ENCODE data around the gene NDUFV2.

NDUFV2 gene

DNA sequence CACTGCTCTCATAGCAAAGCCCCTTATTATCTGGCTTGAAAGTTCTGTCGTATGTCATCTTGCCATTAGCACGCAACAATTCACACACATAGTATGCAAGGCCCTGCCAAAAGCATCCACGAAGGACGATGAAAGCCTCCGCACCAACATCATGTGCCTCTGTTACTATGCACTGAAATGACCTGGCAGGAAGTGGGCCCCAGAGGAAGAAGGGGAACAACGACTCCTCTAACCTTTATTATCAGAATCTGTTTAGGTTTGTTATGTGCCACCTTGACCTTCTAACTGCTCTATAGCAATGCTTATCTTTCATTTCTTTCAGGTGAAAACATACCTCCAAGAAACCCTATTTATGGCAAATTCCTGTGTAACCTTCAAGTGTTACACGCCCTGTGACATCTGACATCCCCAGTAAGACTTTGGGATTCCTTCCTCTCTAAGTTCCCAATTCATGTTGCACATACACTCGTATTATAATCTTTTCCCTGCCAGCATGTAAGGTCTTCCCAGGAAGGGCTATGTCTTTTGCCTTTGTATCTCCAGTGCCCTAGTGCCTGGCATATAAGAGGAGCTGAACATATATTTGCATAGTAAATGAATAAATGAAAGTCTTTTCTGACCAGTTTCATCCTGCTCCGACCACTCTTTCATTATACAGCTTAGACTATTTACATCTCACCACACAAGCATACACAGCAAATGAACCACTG lies 7.0 kb upstream of the NDUFV2 start:
- no peak overlapping the region for H2BK5ac ChIP-seq (ENCODE audit: low read length)
- H2BK120ac ChIP-seq (ENCODE audit: low read depth, low read length) = no peak overlapping the region
- no peak overlapping the region for H3K23ac ChIP-seq (ENCODE audit: low read length)
- H4K8ac ChIP-seq (ENCODE audit: low read depth, low read length) = no peak overlapping the region
- H3K27ac ChIP-seq (ENCODE audit: low read depth, low read length) = no peak overlapping the region
- no peak overlapping the region for H3K18ac ChIP-seq (ENCODE audit: low read length)
- no peak overlapping the region for H4K5ac ChIP-seq (ENCODE audit: low read length)
- H3K36me3 ChIP-seq (ENCODE audit: control insufficient read depth, insufficient read depth, low read length) = no peaks in the 10 kb centered on the region
- no peak overlapping the region for H2BK15ac ChIP-seq (replicated peaks; ENCODE audit: low read depth)
- H3K79me1 ChIP-seq (ENCODE audit: low read length) = no peaks in the 10 kb centered on the region
- H3K79me2 ChIP-seq (ENCODE audit: control insufficient read depth, insufficient read depth, low read length) = no peaks in the 10 kb centered on the region
- no peak overlapping the region for H3K9ac ChIP-seq (ENCODE audit: low read length)
- no peak for DNase-seq
- no peaks in the 10 kb centered on the region for H3K27me3 ChIP-seq (ENCODE audit: insufficient read depth, low read length, poor library complexity)
- no peak overlapping the region for H2AK5ac ChIP-seq (ENCODE audit: low read length)
- H3K4ac ChIP-seq (ENCODE audit: low read depth, low read length) = no peak overlapping the region
- no CpG with 5 or more reads among the region's 9 CpGs for WGBS (ENCODE audit: extremely low coverage, insufficient coverage, low lambda C conversion rate)
- no peak overlapping the region for H3K4me2 ChIP-seq (ENCODE audit: low read length)
- no peak overlapping the region for H3K4me3 ChIP-seq (ENCODE audit: low read length)
- no peaks in the 10 kb centered on the region for H3K4me1 ChIP-seq (ENCODE audit: control insufficient read depth, low read depth, low read length)
- H3K56ac ChIP-seq (ENCODE audit: low read length) = no peak overlapping the region

DNA sequence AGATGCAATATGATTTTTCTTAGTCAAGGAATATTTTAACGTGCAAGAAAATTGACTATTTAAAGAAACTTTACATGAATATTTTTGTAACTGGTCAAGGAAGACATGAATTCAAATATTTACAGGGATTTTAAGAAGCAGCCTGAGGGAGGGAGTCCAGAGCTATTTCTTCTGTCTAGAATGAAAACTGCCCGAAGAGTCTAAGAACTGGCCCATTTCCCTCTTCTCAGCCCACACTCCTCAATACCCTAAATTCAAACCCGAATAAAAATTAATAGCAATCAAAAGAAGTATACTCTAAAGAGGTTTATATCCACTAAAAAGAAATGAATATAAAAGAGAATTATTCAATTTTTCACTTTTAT lies 6.5 kb upstream of the NDUFV2 start:
- Histone ChIP-seq H3K18ac (ENCODE audit: low read length) (no peak overlapping the region), H3K79me1 (ENCODE audit: low read length) (no peaks in the 10 kb centered on the region), H4K5ac (ENCODE audit: low read length) (no peak overlapping the region), H2BK5ac (ENCODE audit: low read length) (no peak overlapping the region), H2AK5ac (ENCODE audit: low read length) (no peak overlapping the region), H2BK15ac (replicated peaks; ENCODE audit: low read depth) (no peak overlapping the region), H3K4ac (ENCODE audit: low read depth, low read length) (no peak overlapping the region), H3K23ac (ENCODE audit: low read length) (no peak overlapping the region), H4K8ac (ENCODE audit: low read depth, low read length) (no peak overlapping the region), H3K27me3 (ENCODE audit: insufficient read depth, low read length, poor library complexity) (no peaks in the 10 kb centered on the region), H3K4me1 (ENCODE audit: control insufficient read depth, low read depth, low read length) (no peaks in the 10 kb centered on the region), H3K36me3 (ENCODE audit: control insufficient read depth, insufficient read depth, low read length) (no peaks in the 10 kb centered on the region), H3K56ac (ENCODE audit: low read length) (no peak overlapping the region), H3K79me2 (ENCODE audit: control insufficient read depth, insufficient read depth, low read length) (no peaks in the 10 kb centered on the region), H3K4me3 (ENCODE audit: low read length) (no peak overlapping the region), H3K27ac (ENCODE audit: low read depth, low read length) (no peak overlapping the region), H3K4me2 (ENCODE audit: low read length) (no peak overlapping the region), H3K9ac (ENCODE audit: low read length) (no peak overlapping the region), H2BK120ac (ENCODE audit: low read depth, low read length) (no peak overlapping the region)
- 100% methylated on average over 1 of the region's 3 CpGs for whole genome bisulfite sequencing (ENCODE audit: extremely low coverage, insufficient coverage, low lambda C conversion rate)
- no peak for DNase-seq

DNA sequence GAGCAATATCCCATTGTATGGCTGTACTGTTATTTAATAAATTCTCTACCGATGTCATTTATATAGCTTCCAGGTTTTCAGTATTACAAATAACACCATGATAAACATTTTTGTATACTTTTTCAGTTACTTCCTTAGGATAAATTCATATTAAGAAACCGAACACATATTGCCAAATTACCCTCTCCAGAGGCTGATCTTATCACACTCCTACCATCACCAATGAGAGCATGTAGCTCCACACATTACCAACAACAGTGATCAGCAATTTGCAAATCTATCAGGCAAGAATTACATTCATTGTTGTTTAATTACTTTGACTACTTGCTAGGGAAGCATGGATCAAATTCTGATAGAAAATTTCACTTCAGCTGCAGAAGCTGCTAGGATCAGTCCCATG lies 5.8 kb upstream of the NDUFV2 start:
- H3K4me3 ChIP-seq (ENCODE audit: low read length) = no peak overlapping the region
- WGBS (ENCODE audit: extremely low coverage, insufficient coverage, low lambda C conversion rate) = no CpG with 5 or more reads among the region's 2 CpGs
- no peak overlapping the region for H3K56ac ChIP-seq (ENCODE audit: low read length)
- no peaks in the 10 kb centered on the region for H3K79me2 ChIP-seq (ENCODE audit: control insufficient read depth, insufficient read depth, low read length)
- no peaks in the 10 kb centered on the region for H3K4me1 ChIP-seq (ENCODE audit: control insufficient read depth, low read depth, low read length)
- H4K8ac ChIP-seq (ENCODE audit: low read depth, low read length) = no peak overlapping the region
- H3K23ac ChIP-seq (ENCODE audit: low read length) = no peak overlapping the region
- no peaks in the 10 kb centered on the region for H3K27me3 ChIP-seq (ENCODE audit: insufficient read depth, low read length, poor library complexity)
- H2BK120ac ChIP-seq (ENCODE audit: low read depth, low read length) = no peak overlapping the region
- H3K79me1 ChIP-seq (ENCODE audit: low read length) = no peaks in the 10 kb centered on the region
- no peak overlapping the region for H3K4ac ChIP-seq (ENCODE audit: low read depth, low read length)
- no peak overlapping the region for H3K9ac ChIP-seq (ENCODE audit: low read length)
- no peak overlapping the region for H2BK5ac ChIP-seq (ENCODE audit: low read length)
- no peak overlapping the region for H3K4me2 ChIP-seq (ENCODE audit: low read length)
- no peak overlapping the region for H2BK15ac ChIP-seq (replicated peaks; ENCODE audit: low read depth)
- H3K27ac ChIP-seq (ENCODE audit: low read depth, low read length) = no peak overlapping the region
- H2AK5ac ChIP-seq (ENCODE audit: low read length) = no peak overlapping the region
- DNase-seq = no peak
- no peak overlapping the region for H3K18ac ChIP-seq (ENCODE audit: low read length)
- no peaks in the 10 kb centered on the region for H3K36me3 ChIP-seq (ENCODE audit: control insufficient read depth, insufficient read depth, low read length)
- no peak overlapping the region for H4K5ac ChIP-seq (ENCODE audit: low read length)

DNA sequence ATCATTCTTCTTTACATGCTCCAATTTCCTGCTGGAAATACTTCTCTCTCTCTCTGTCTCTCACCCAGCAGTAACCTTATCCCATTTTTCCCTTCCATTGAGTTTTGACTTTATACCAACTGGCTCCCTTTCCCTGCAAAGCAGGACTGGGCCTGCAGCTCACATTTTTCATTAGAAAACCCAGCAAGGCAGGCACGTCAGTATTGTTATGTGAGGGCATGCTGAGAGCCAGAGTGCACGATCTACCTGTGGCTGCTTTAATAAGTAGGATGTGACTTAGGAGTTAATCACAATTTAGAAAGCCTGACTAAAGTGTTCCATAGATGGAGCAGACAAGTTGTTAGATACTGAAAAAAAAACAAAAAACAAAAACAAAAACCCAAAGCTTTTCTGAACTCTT lies 5.2 kb upstream of the NDUFV2 start:
- no peaks in the 10 kb centered on the region for H3K36me3 ChIP-seq (ENCODE audit: control insufficient read depth, insufficient read depth, low read length)
- no peaks in the 10 kb centered on the region for H3K27me3 ChIP-seq (ENCODE audit: insufficient read depth, low read length, poor library complexity)
- H3K4ac ChIP-seq (ENCODE audit: low read depth, low read length) = no peak overlapping the region
- no peak for DNase-seq
- H3K9ac ChIP-seq (ENCODE audit: low read length) = no peak overlapping the region
- no peaks in the 10 kb centered on the region for H3K79me1 ChIP-seq (ENCODE audit: low read length)
- no peak overlapping the region for H3K56ac ChIP-seq (ENCODE audit: low read length)
- no peaks in the 10 kb centered on the region for H3K79me2 ChIP-seq (ENCODE audit: control insufficient read depth, insufficient read depth, low read length)
- no peak overlapping the region for H3K23ac ChIP-seq (ENCODE audit: low read length)
- H4K8ac ChIP-seq (ENCODE audit: low read depth, low read length) = no peak overlapping the region
- H3K4me3 ChIP-seq (ENCODE audit: low read length) = no peak overlapping the region
- WGBS (ENCODE audit: extremely low coverage, insufficient coverage, low lambda C conversion rate) = no CpG with 5 or more reads among the region's 2 CpGs
- H3K4me2 ChIP-seq (ENCODE audit: low read length) = no peak overlapping the region
- no peak overlapping the region for H3K27ac ChIP-seq (ENCODE audit: low read depth, low read length)
- no peaks in the 10 kb centered on the region for H3K4me1 ChIP-seq (ENCODE audit: control insufficient read depth, low read depth, low read length)
- H2BK15ac ChIP-seq (replicated peaks; ENCODE audit: low read depth) = no peak overlapping the region
- no peak overlapping the region for H4K5ac ChIP-seq (ENCODE audit: low read length)
- no peak overlapping the region for H3K18ac ChIP-seq (ENCODE audit: low read length)
- no peak overlapping the region for H2AK5ac ChIP-seq (ENCODE audit: low read length)
- H2BK120ac ChIP-seq (ENCODE audit: low read depth, low read length) = no peak overlapping the region
- no peak overlapping the region for H2BK5ac ChIP-seq (ENCODE audit: low read length)

DNA sequence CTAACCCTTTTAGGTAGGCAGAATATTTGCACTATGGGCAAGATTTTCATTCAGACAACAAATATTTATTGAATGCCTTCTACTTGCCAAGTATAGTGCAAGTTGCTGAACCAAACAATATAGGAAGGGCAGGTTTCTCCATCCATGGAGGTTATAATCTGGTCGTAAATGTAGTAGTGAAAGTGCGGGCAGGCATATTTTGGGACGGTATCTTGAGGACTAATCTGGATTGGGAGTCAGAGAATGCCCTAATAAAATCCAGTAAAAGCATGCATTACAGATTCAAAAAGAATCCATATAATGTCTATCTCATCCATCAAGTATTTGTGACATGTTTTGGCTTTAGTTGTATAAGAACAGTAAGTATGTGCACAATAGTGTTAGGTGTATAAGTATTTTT lies 1.7 kb upstream of the NDUFV2 start:
- H2AK5ac ChIP-seq (ENCODE audit: low read length) = no peak overlapping the region
- H3K27ac ChIP-seq (ENCODE audit: low read depth, low read length) = no peak overlapping the region
- no peak overlapping the region for H3K4me3 ChIP-seq (ENCODE audit: low read length)
- H3K18ac ChIP-seq (ENCODE audit: low read length) = no peak overlapping the region
- peaks cover under 1% of the 10 kb centered on the region for H3K4me1 ChIP-seq (ENCODE audit: control insufficient read depth, low read depth, low read length)
- H3K79me1 ChIP-seq (ENCODE audit: low read length) = no peaks in the 10 kb centered on the region
- H3K36me3 ChIP-seq (ENCODE audit: control insufficient read depth, insufficient read depth, low read length) = no peaks in the 10 kb centered on the region
- no peak overlapping the region for H2BK5ac ChIP-seq (ENCODE audit: low read length)
- no peak overlapping the region for H3K4ac ChIP-seq (ENCODE audit: low read depth, low read length)
- no peak overlapping the region for H2BK15ac ChIP-seq (replicated peaks; ENCODE audit: low read depth)
- H3K4me2 ChIP-seq (ENCODE audit: low read length) = no peak overlapping the region
- DNase-seq = no peak
- H4K8ac ChIP-seq (ENCODE audit: low read depth, low read length) = no peak overlapping the region
- no peaks in the 10 kb centered on the region for H3K27me3 ChIP-seq (ENCODE audit: insufficient read depth, low read length, poor library complexity)
- no peak overlapping the region for H3K56ac ChIP-seq (ENCODE audit: low read length)
- H4K5ac ChIP-seq (ENCODE audit: low read length) = no peak overlapping the region
- WGBS (ENCODE audit: extremely low coverage, insufficient coverage, low lambda C conversion rate) = no CpG with 5 or more reads among the region's 3 CpGs
- H2BK120ac ChIP-seq (ENCODE audit: low read depth, low read length) = no peak overlapping the region
- H3K9ac ChIP-seq (ENCODE audit: low read length) = no peak overlapping the region
- H3K23ac ChIP-seq (ENCODE audit: low read length) = no peak overlapping the region
- H3K79me2 ChIP-seq (ENCODE audit: control insufficient read depth, insufficient read depth, low read length) = peaks cover 28% of the 10 kb centered on the region

Data from mesendoderm (in vitro differentiated cells).